Right atrium auricular region (tissue), 2 donors: ENCODE measurements around the gene PLCD3. TPM values are rescaled to one million over a fixed set of nuclear protein-coding genes. Genes with fewer than 3 reads are reported as not detected.

Source experiments
- DNase-seq: peaks from one replicate; pipeline ENCODE4 v3.0.0-alpha.2; 2019; ENCODE audit warnings: low spot score
- H3K27ac ChIP-seq, 2 donors: fragments of 200-600 bp; sonication (generic); 1 replicate in 1 of 2; 2 replicates in 1 of 2; pipeline ENCODE4 v1.5.1; 2016 to 2019
- H3K27me3 ChIP-seq, 2 donors: fragments of 200-600 bp; sonication (generic); one replicate each; pipeline versions ENCODE4 v1.5.1 to v1.6.0; 2017 to 2019
- H3K36me3 ChIP-seq: fragments of 200-600 bp; sonication (generic); one replicate; pipeline ENCODE4 v1.5.1; 2016
- H3K4me1 ChIP-seq, 2 donors: fragments of 200-600 bp; sonication (generic); one replicate each; pipeline versions ENCODE4 v1.5.1 to v1.6.0; 2017 to 2019
- H3K4me3 ChIP-seq, 2 donors: fragments of 200-600 bp; sonication (generic); 1 replicate in 1 of 2; 2 replicates in 1 of 2; pipeline ENCODE4 v1.5.1; 2017 to 2019; ENCODE audit warnings: mild to moderate bottlenecking in 1 of 2, moderate library complexity in 1 of 2
- H3K9me3 ChIP-seq, 2 donors: fragments of 200-600 bp; sonication (generic); one replicate each; pipeline ENCODE4 v1.5.1; 2019
- CTCF ChIP-seq, 2 donors: fragments of 200-600 bp; sonication (generic); IDR thresholded peaks; one replicate each; pipeline ENCODE4 v1.5.1; 2019; ENCODE audit warnings: antibody characterized with exemption in 2 of 2
- total RNA-seq, 2 donors: library from RNA; depleted of rRNA; stranded (reverse); fragments of >200 nt; gene quantifications; one replicate each; pipeline ENCODE4 v1.1.0, GENCODE V29; 2016

Gene PLCD3
- total RNA-seq, 2 donors from 2014 or later = 102 to 156 TPM

- H3K4me1 ChIP-seq = peaks cover 0 to 36% of the 10 kb centered on the region in 2 donors
Observed at GRCh38 chr17:45171338-45172231, 39.3 kb upstream of the PLCD3 start.

GRCh38 chr17:45170931-45171337, 38.6 kb upstream of the PLCD3 start:
- Histone ChIP-seq H3K4me3 (peak overlapping the region in 1 of 2 donors; percentile 34), H3K4me1 (peaks cover 0 to 36% of the 10 kb centered on the region in 2 donors)
- peak; percentile 90 for DNase-seq

More at GRCh38 chr17:45171338-45172231, 39.3 kb upstream of the PLCD3 start:
- no peaks in the 10 kb centered on the region for H3K36me3 ChIP-seq
- no peaks in the 10 kb centered on the region for H3K9me3 ChIP-seq
- H3K4me3 ChIP-seq = peak overlapping the region; percentile 6 to 34
- TF ChIP-seq CTCF (IDR thresholded peaks at IDR 0.05) = no peak
- H3K27me3 ChIP-seq = no peaks in the 10 kb centered on the region
- no peak for DNase-seq
- H3K27ac ChIP-seq = peak overlapping the region; percentile 93

GRCh38 chr17:45170280-45170930, 38.1 kb upstream of the PLCD3 start:
- no peak for TF ChIP-seq CTCF (IDR thresholded peaks at IDR 0.05)
- Histone ChIP-seq H3K4me1 (peaks cover 0 to 36% of the 10 kb centered on the region in 2 donors), H3K36me3 (no peaks in the 10 kb centered on the region), H3K27me3 (no peaks in the 10 kb centered on the region), H3K4me3 (no peak overlapping the region), H3K9me3 (no peaks in the 10 kb centered on the region), H3K27ac (peak overlapping the region; percentile 93)
- no peak for DNase-seq

More at GRCh38 chr17:45170931-45171337, 38.6 kb upstream of the PLCD3 start:
- TF ChIP-seq CTCF (IDR thresholded peaks at IDR 0.05) = no peak
- Histone ChIP-seq H3K27ac (peak overlapping the region; percentile 93), H3K9me3 (no peaks in the 10 kb centered on the region), H3K36me3 (no peaks in the 10 kb centered on the region), H3K27me3 (no peaks in the 10 kb centered on the region)

GRCh38 chr17:45168991-45169752, 36.9 kb upstream of the PLCD3 start:
- no peak for DNase-seq
- no peak for TF ChIP-seq CTCF (IDR thresholded peaks at IDR 0.05)
- H3K27ac ChIP-seq = no peak overlapping the region
- peaks cover 0 to 36% of the 10 kb centered on the region in 2 donors for H3K4me1 ChIP-seq
- no peak overlapping the region for H3K4me3 ChIP-seq
- no peaks in the 10 kb centered on the region for H3K36me3 ChIP-seq
- no peaks in the 10 kb centered on the region for H3K9me3 ChIP-seq
- H3K27me3 ChIP-seq = no peaks in the 10 kb centered on the region

GRCh38 chr17:45164734-45165269, 32.5 kb upstream of the PLCD3 start:
- Histone ChIP-seq H3K36me3 (no peaks in the 10 kb centered on the region), H3K27me3 (no peaks in the 10 kb centered on the region), H3K4me3 (no peak overlapping the region), H3K27ac (no peak overlapping the region), H3K4me1 (peaks cover 0 to 13% of the 10 kb centered on the region in 2 donors), H3K9me3 (no peaks in the 10 kb centered on the region)
- no peak for DNase-seq
- no peak for TF ChIP-seq CTCF (IDR thresholded peaks at IDR 0.05)
